ELR (cell line): Measurements from ENCODE around the gene MPPED1.

Experiments
- DNase-seq: peaks from one replicate; pipeline ENCODE4 v3.0.0-alpha.2; 2015; ENCODE audit warnings: low read depth

The MPPED1 gene

GRCh38 chr22:43542681-43543521 lies 131.1 kb downstream of the MPPED1 start:
- no peak for DNase-seq

- no peak for DNase-seq
These were observed 131.9 kb downstream of the MPPED1 start for GRCh38 chr22:43543522-43544288.

GRCh38 chr22:43544289-43544673 lies 132.5 kb downstream of the MPPED1 start:
- no peak for DNase-seq

GRCh38 chr22:43546186-43546585 lies 134.4 kb downstream of the MPPED1 start:
- DNase-seq, result no peak

- no peak for DNase-seq
These were observed 138.3 kb downstream of the MPPED1 start for GRCh38 chr22:43550024-43550620.

- no peak for DNase-seq
These were observed 138.9 kb downstream of the MPPED1 start for GRCh38 chr22:43550672-43551071.

GRCh38 chr22:43553451-43554258 lies 141.8 kb downstream of the MPPED1 start:
- DNase-seq, result no peak

- no peak for DNase-seq
These were observed 142.4 kb downstream of the MPPED1 start for GRCh38 chr22:43554259-43554636.

GRCh38 chr22:43554694-43555365 lies 143.0 kb downstream of the MPPED1 start:
- DNase-seq, result no peak

GRCh38 chr22:43555561-43556515 lies 144.0 kb downstream of the MPPED1 start:
- DNase-seq, result no peak
